Osteocyte (in vitro differentiated cells): Measurements from ENCODE around the gene RIPK1. TPM values are rescaled to one million over a fixed set of nuclear protein-coding genes. Genes with fewer than 3 reads are reported as not detected.
"Not testable (repeated sequence)": the region's sequence is repeated elsewhere in the genome, so short reads cannot be mapped to it uniquely, and the experiment has no call there.

ENCODE experiments used
- DNase-seq: peaks from one replicate; pipeline ENCODE4 v3.0.0; 2021; ENCODE audit warnings: mixed read lengths; ENCODE audit not compliant: unreplicated experiment; ENCODE audit errors: extremely low spot score
- H3K27ac Mint-ChIP-seq: one replicate; pipeline ENCODE4 v1.8.0; 2021; ENCODE audit warnings: mild to moderate bottlenecking, mixed read lengths; ENCODE audit not compliant: unreplicated experiment
- H3K27me3 Mint-ChIP-seq: one replicate; pipeline ENCODE4 v1.8.0; 2021; ENCODE audit warnings: mixed read lengths; ENCODE audit not compliant: unreplicated experiment
- H3K36me3 Mint-ChIP-seq: one replicate; pipeline ENCODE4 v1.8.0; 2021; ENCODE audit warnings: mixed read lengths; ENCODE audit not compliant: unreplicated experiment
- H3K4me1 Mint-ChIP-seq: one replicate; pipeline ENCODE4 v1.8.0; 2021; ENCODE audit warnings: mixed read lengths; ENCODE audit not compliant: unreplicated experiment
- H3K4me3 Mint-ChIP-seq: one replicate; pipeline ENCODE4 v1.8.0; 2021; ENCODE audit warnings: mild to moderate bottlenecking, moderate library complexity, mixed read lengths; ENCODE audit not compliant: unreplicated experiment
- H3K9me3 Mint-ChIP-seq: one replicate; pipeline ENCODE4 v1.8.0; 2021; ENCODE audit warnings: mixed read lengths; ENCODE audit not compliant: unreplicated experiment
- CTCF ChIP-seq: fragments of 200-600 bp; sonication (generic); IDR thresholded peaks from 2 replicates; pipeline ENCODE4 v1.5.0; 2021; ENCODE audit warnings: antibody characterized with exemption, mild to moderate bottlenecking, moderate library complexity
- total RNA-seq: library from RNA; stranded (reverse); gene quantifications from 2 replicates; pipeline ENCODE4 v1.2.1, GENCODE V29; 2021

RIPK1 gene
- total RNA-seq, 1 donor from 2014 or later: 28.1 TPM

GRCh38 chr6:3131695-3132094, 63.4 kb downstream of the RIPK1 start:
- H3K9me3 Mint-ChIP-seq: no peaks in the 10 kb centered on the region
- no peak for DNase-seq
- peaks cover 33% of the 10 kb centered on the region for H3K36me3 Mint-ChIP-seq
- no peaks in the 10 kb centered on the region for H3K27me3 Mint-ChIP-seq
- no peak for TF ChIP-seq CTCF
- no peaks in the 10 kb centered on the region for H3K4me1 Mint-ChIP-seq
- H3K27ac Mint-ChIP-seq: no peak overlapping the region
- no peak overlapping the region for H3K4me3 Mint-ChIP-seq

- no peak for DNase-seq
- no peaks in the 10 kb centered on the region for H3K9me3 Mint-ChIP-seq
- TF ChIP-seq CTCF: no peak
- H3K27me3 Mint-ChIP-seq: no peaks in the 10 kb centered on the region
- peaks cover 42% of the 10 kb centered on the region for H3K36me3 Mint-ChIP-seq
- peaks cover 3% of the 10 kb centered on the region for H3K4me1 Mint-ChIP-seq
- H3K4me3 Mint-ChIP-seq: no peak overlapping the region
- no peak overlapping the region for H3K27ac Mint-ChIP-seq
These were observed 65.2 kb downstream of the RIPK1 start for GRCh38 chr6:3133515-3133914.

- Mint-ChIP-seq H3K27ac (no peak overlapping the region), H3K4me1 (peaks cover 14% of the 10 kb centered on the region), H3K9me3 (no peaks in the 10 kb centered on the region), H3K4me3 (no peak overlapping the region), H3K27me3 (no peaks in the 10 kb centered on the region), H3K36me3 (peaks cover 42% of the 10 kb centered on the region)
- no peak for DNase-seq
- no peak for TF ChIP-seq CTCF
These were observed 67.5 kb downstream of the RIPK1 start for GRCh38 chr6:3135668-3136291.

GRCh38 chr6:3136292-3137011, 68.2 kb downstream of the RIPK1 start:
- Mint-ChIP-seq H3K4me3 (no peak overlapping the region), H3K9me3 (no peaks in the 10 kb centered on the region), H3K4me1 (peaks cover 14% of the 10 kb centered on the region), H3K36me3 (peaks cover 42% of the 10 kb centered on the region), H3K27me3 (no peaks in the 10 kb centered on the region), H3K27ac (no peak overlapping the region)
- DNase-seq: no peak
- TF ChIP-seq CTCF: no peak

GRCh38 chr6:3137057-3137777, 68.9 kb downstream of the RIPK1 start:
- H3K27me3 Mint-ChIP-seq: no peaks in the 10 kb centered on the region
- no peak overlapping the region for H3K4me3 Mint-ChIP-seq
- DNase-seq: no peak
- H3K27ac Mint-ChIP-seq: no peak overlapping the region
- H3K36me3 Mint-ChIP-seq: peaks cover 35% of the 10 kb centered on the region
- no peaks in the 10 kb centered on the region for H3K9me3 Mint-ChIP-seq
- H3K4me1 Mint-ChIP-seq: peaks cover 14% of the 10 kb centered on the region
- TF ChIP-seq CTCF: no peak

GRCh38 chr6:3137873-3138272, 69.6 kb downstream of the RIPK1 start:
- H3K9me3 Mint-ChIP-seq, DNase-seq, H3K4me3 Mint-ChIP-seq, H3K27ac Mint-ChIP-seq, H3K27me3 Mint-ChIP-seq: not testable (repeated sequence)
- H3K36me3 Mint-ChIP-seq: peaks cover 33% of the 10 kb centered on the region
- peaks cover 14% of the 10 kb centered on the region for H3K4me1 Mint-ChIP-seq
